Motor neuron (in vitro differentiated cells): ENCODE results near the gene ERICH3. TPM values are rescaled to one million over a fixed set of nuclear protein-coding genes. Genes with fewer than 3 reads are reported as not detected.

Source experiments
- ATAC-seq, 8 experiments: fragments of 200-7000 bp; cut with Tn5 transposase; replicated peaks in 6 of 8; 2 replicates each; pipeline ENCODE4 v1.8.0; 2021; ENCODE audit warnings: mild to moderate bottlenecking in 8 of 8, moderate library complexity in 8 of 8
- H3K27ac ChIP-seq, 2 donors: fragments of 250-450 bp; sonication (Bioruptor Pico); 2 replicates each; pipeline ENCODE4 v1.9.0; 2021; ENCODE audit warnings: antibody characterized with exemption in 2 of 2, mild to moderate bottlenecking in 2 of 2, moderate library complexity in 1 of 2
- H3K4me1 ChIP-seq, 2 donors: fragments of 250-450 bp; sonication (Bioruptor Pico); replicated peaks in 1 of 2; 2 replicates each; pipeline ENCODE4 v1.6.1; 2021; ENCODE audit warnings: antibody characterized with exemption in 2 of 2, mild to moderate bottlenecking in 2 of 2, moderate library complexity in 1 of 2
- H3K4me3 ChIP-seq, 5 donors: fragments of 250-450 bp; sonication (Bioruptor Pico); 2 replicates each; pipeline ENCODE4 v1.9.0; 2021; ENCODE audit warnings: antibody characterized with exemption in 5 of 5, mild to moderate bottlenecking in 5 of 5, moderate library complexity in 4 of 5
- WGBS, 10 experiments: fragments of 450-650 bp; shearing (Covaris generic); methylation state at CpG; one replicate each; pipeline ENCODE4 v1.0.0; 2022; 5-methylcytosine and 5-hydroxymethylcytosine counted together
- in situ Hi-C, 9 experiments: fragments of 400-800 bp; cut with MboI; loops; one replicate each; pipeline ENCODE4 v1.15.0; 2021; ENCODE audit warnings: low sequenced_read_pairs in 9 of 9, low pct_unique_long_range_greater_than_20kb in 2 of 9; ENCODE audit not compliant: unreplicated experiment in 9 of 9
- total RNA-seq, 8 experiments: library from RNA; unstranded; fragments of 300-600 nt; gene quantifications; 2 replicates each; pipeline versions ENCODE4 v1.2.3 to v1.2.4, GENCODE V29; 2022

The ERICH3 gene
- total RNA-seq, 8 experiments from 2014 or later = 0.09 to 2.4 (median 0.33) TPM

GRCh38 chr1:74611887-74612286, 61.7 kb downstream of the ERICH3 start:
- in situ Hi-C loops = no loop called here
- Histone ChIP-seq H3K4me1 (no peaks in the 10 kb centered on the region), H3K4me3 (no peak overlapping the region), H3K27ac (no peak overlapping the region)
- WGBS, 10 experiments = 28 to 100% (median 74%) methylated on average over 1 to 2 of the region's 2 CpGs
- ATAC-seq = no peak

- ATAC-seq = no peak
- H3K4me1 ChIP-seq = no peaks in the 10 kb centered on the region
- H3K4me3 ChIP-seq = no peak overlapping the region
- in situ Hi-C loops = no loop called here
- 0 to 92% (median 73%) methylated on average over 1 to 2 of the region's 2 CpGs for WGBS, 10 experiments
- no peak overlapping the region for H3K27ac ChIP-seq
These were observed 62.6 kb downstream of the ERICH3 start for GRCh38 chr1:74610961-74611360.

- H3K27ac ChIP-seq = no peak overlapping the region
- H3K4me3 ChIP-seq = no peak overlapping the region
- H3K4me1 ChIP-seq = no peaks in the 10 kb centered on the region
- in situ Hi-C loops = no loop called here
- ATAC-seq = no peak
These were observed 63.7 kb downstream of the ERICH3 start for GRCh38 chr1:74609810-74610371.

- Histone ChIP-seq H3K4me3 (no peak overlapping the region), H3K4me1 (peaks cover 0 to 8% of the 10 kb centered on the region in 2 donors), H3K27ac (no peak overlapping the region)
- in situ Hi-C loops = no loop called here
- WGBS, 10 experiments = 0 to 71% (median 62%) methylated on average over 1 to 2 of the region's 2 CpGs; no CpG with 5 or more reads in 4 of the 10 experiments
- peak in 5 of 8 experiments; percentile 33 to 85 (median 79) for ATAC-seq
These were observed 76.9 kb downstream of the ERICH3 start for GRCh38 chr1:74596717-74597116.

- Histone ChIP-seq H3K27ac (no peak overlapping the region), H3K4me3 (no peak overlapping the region), H3K4me1 (peaks cover 0 to 5% of the 10 kb centered on the region in 2 donors)
- WGBS, 10 experiments = 45 to 100% (median 86%) methylated on average over 2 to 5 of the region's 6 CpGs; no CpG with 5 or more reads in 1 of the 10 experiments
- in situ Hi-C loops = no loop called here
- ATAC-seq = no peak
These were observed 79.4 kb downstream of the ERICH3 start for GRCh38 chr1:74593887-74594866.

GRCh38 chr1:74592580-74593355, 80.8 kb downstream of the ERICH3 start:
- in situ Hi-C loops = no loop called here

GRCh38 chr1:74591949-74592348, 81.6 kb downstream of the ERICH3 start:
- 54 to 100% (median 78%) methylated on average over 1 to 2 of the region's 2 CpGs for WGBS, 10 experiments

More at GRCh38 chr1:74592580-74593355, 80.8 kb downstream of the ERICH3 start:
- Histone ChIP-seq H3K27ac (no peak overlapping the region), H3K4me1 (peaks cover 0 to 5% of the 10 kb centered on the region in 2 donors), H3K4me3 (no peak overlapping the region)
- WGBS, 10 experiments = 0 to 90% (median 64%) methylated on average over 1 to 5 of the region's 5 CpGs
- no peak for ATAC-seq

GRCh38 chr1:74590288-74590687, 83.3 kb downstream of the ERICH3 start:
- H3K27ac ChIP-seq = no peak overlapping the region
- no peaks in the 10 kb centered on the region for H3K4me1 ChIP-seq
- ATAC-seq = no peak
- 0 to 98% (median 75%) methylated on average over 1 to 5 of the region's 5 CpGs; no CpG with 5 or more reads in 1 of the 10 experiments for WGBS, 10 experiments
- H3K4me3 ChIP-seq = no peak overlapping the region
- in situ Hi-C loops = no loop called here

More at GRCh38 chr1:74591949-74592348, 81.6 kb downstream of the ERICH3 start:
- in situ Hi-C loops = no loop called here
- Histone ChIP-seq H3K4me3 (no peak overlapping the region), H3K4me1 (peaks cover 0 to 3% of the 10 kb centered on the region in 2 donors), H3K27ac (no peak overlapping the region)
- no peak for ATAC-seq

GRCh38 chr1:74587888-74588287, 85.7 kb downstream of the ERICH3 start:
- no peak overlapping the region for H3K27ac ChIP-seq

GRCh38 chr1:74586253-74586897, 87.2 kb downstream of the ERICH3 start:
- H3K27ac ChIP-seq = no peak overlapping the region
- in situ Hi-C loops = no loop called here
- WGBS, 10 experiments = 7 to 100% (median 85%) methylated on average over 4 of the region's 4 CpGs
- ATAC-seq = no peak
- H3K4me1 ChIP-seq = no peaks in the 10 kb centered on the region
- no peak overlapping the region for H3K4me3 ChIP-seq

More at GRCh38 chr1:74587888-74588287, 85.7 kb downstream of the ERICH3 start:
- no peak for ATAC-seq
- Histone ChIP-seq H3K4me1 (no peaks in the 10 kb centered on the region), H3K4me3 (no peak overlapping the region)
- in situ Hi-C loops = no loop called here
- 58 to 100% (median 96%) methylated on average over 2 of the region's 2 CpGs; no CpG with 5 or more reads in 1 of the 10 experiments for WGBS, 10 experiments

GRCh38 chr1:74584185-74584584, 89.4 kb downstream of the ERICH3 start:
- WGBS, 10 experiments = 15 to 100% (median 84%) methylated on average over 2 of the region's 2 CpGs; no CpG with 5 or more reads in 3 of the 10 experiments

GRCh38 chr1:74583397-74583796, 90.2 kb downstream of the ERICH3 start:
- Histone ChIP-seq H3K4me3 (no peak overlapping the region), H3K4me1 (no peaks in the 10 kb centered on the region), H3K27ac (no peak overlapping the region)
- in situ Hi-C loops = no loop called here
- no peak for ATAC-seq
- 41 to 100% (median 93%) methylated on average over 2 to 3 of the region's 3 CpGs for WGBS, 10 experiments

More at GRCh38 chr1:74584185-74584584, 89.4 kb downstream of the ERICH3 start:
- in situ Hi-C loops = no loop called here
- ATAC-seq = no peak
- Histone ChIP-seq H3K27ac (no peak overlapping the region), H3K4me1 (no peaks in the 10 kb centered on the region), H3K4me3 (no peak overlapping the region)
